ENCODE results near the gene CDYL2.

The CDYL2 gene

GRCh38 chr16:80683646-80684045, 120.8 kb downstream of the CDYL2 start:
- Histone ChIP-seq H3K9me3 (ENCODE audit: insufficient read depth, low read depth, low read length) (no peaks in the 10 kb centered on the region), H3K9ac (ENCODE audit: low read depth, low read length) (no peak overlapping the region), H3K27ac (ENCODE audit: low read length) (no peak overlapping the region), H3K4me3 (ENCODE audit: low read length) (no peak overlapping the region), H3K27me3 (ENCODE audit: insufficient read depth, low read length) (no peaks in the 10 kb centered on the region), H3K4me1 (ENCODE audit: insufficient read depth, low read length) (no peaks in the 10 kb centered on the region), H3K36me3 (ENCODE audit: insufficient read depth, low read depth, low read length) (no peaks in the 10 kb centered on the region)

- H3K36me3 ChIP-seq (ENCODE audit: insufficient read depth, low read depth, low read length) = no peaks in the 10 kb centered on the region
- H3K9ac ChIP-seq (ENCODE audit: low read depth, low read length) = no peak overlapping the region
- no peak overlapping the region for H3K4me3 ChIP-seq (ENCODE audit: low read length)
Observed at GRCh38 chr16:80682421-80683070, 121.9 kb downstream of the CDYL2 start.

DNA sequence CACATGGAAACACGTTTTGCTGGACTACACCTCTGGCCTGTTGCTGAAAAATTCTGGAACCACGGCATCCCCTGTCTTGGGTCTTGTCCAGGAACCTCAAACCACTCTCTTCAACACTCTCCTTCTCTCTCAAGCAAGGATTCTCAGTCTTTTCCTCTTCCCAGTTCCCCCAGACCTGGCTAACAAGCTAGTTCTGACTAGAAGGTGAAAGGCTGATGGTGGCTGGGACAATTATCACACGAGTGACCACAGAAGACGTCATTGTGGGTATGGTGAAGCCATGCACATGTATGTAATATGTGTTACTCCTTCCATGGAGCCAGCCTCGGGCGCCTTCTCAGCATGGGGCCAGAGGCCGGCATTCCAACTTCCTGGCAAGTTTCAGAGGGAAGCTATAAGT, 123.0 kb downstream of the CDYL2 start:
- Histone ChIP-seq H3K36me3 (ENCODE audit: insufficient read depth, low read depth, low read length) (no peaks in the 10 kb centered on the region), H3K9ac (ENCODE audit: low read depth, low read length) (no peak overlapping the region), H3K9me3 (ENCODE audit: insufficient read depth, low read depth, low read length) (no peaks in the 10 kb centered on the region), H3K4me3 (ENCODE audit: low read length) (no peak overlapping the region), H3K27me3 (ENCODE audit: insufficient read depth, low read length) (no peaks in the 10 kb centered on the region), H3K4me1 (ENCODE audit: insufficient read depth, low read length) (no peaks in the 10 kb centered on the region), H3K27ac (ENCODE audit: low read length) (no peak overlapping the region)

More at GRCh38 chr16:80682421-80683070, 121.9 kb downstream of the CDYL2 start:
- no peaks in the 10 kb centered on the region for H3K4me1 ChIP-seq (ENCODE audit: insufficient read depth, low read length)
- no peak overlapping the region for H3K27ac ChIP-seq (ENCODE audit: low read length)
- no peaks in the 10 kb centered on the region for H3K27me3 ChIP-seq (ENCODE audit: insufficient read depth, low read length)
- no peaks in the 10 kb centered on the region for H3K9me3 ChIP-seq (ENCODE audit: insufficient read depth, low read depth, low read length)

DNA sequence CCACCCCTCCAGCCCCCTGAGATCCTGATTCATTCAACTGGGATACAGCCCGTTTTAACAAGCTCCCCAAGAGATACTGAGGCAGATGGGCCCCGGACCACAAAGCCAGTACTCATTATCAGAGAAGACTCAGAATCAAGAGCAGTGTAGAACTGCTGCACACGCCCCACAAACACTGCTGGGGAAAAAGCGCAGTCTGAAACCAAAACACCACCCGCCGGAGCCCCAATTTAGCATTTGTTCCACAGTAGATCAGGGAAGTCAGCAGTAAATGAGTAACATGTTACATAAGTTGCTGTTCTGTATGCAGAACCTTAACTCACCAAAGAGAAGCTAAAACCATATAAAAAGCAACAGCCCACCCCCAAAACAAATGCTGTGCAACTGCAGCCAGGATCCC, 123.6 kb downstream of the CDYL2 start:
- Histone ChIP-seq H3K4me3 (ENCODE audit: low read length) (no peak overlapping the region), H3K27me3 (ENCODE audit: insufficient read depth, low read length) (no peaks in the 10 kb centered on the region), H3K36me3 (ENCODE audit: insufficient read depth, low read depth, low read length) (no peaks in the 10 kb centered on the region), H3K9ac (ENCODE audit: low read depth, low read length) (no peak overlapping the region), H3K9me3 (ENCODE audit: insufficient read depth, low read depth, low read length) (no peaks in the 10 kb centered on the region), H3K27ac (ENCODE audit: low read length) (no peak overlapping the region), H3K4me1 (ENCODE audit: insufficient read depth, low read length) (no peaks in the 10 kb centered on the region)

DNA sequence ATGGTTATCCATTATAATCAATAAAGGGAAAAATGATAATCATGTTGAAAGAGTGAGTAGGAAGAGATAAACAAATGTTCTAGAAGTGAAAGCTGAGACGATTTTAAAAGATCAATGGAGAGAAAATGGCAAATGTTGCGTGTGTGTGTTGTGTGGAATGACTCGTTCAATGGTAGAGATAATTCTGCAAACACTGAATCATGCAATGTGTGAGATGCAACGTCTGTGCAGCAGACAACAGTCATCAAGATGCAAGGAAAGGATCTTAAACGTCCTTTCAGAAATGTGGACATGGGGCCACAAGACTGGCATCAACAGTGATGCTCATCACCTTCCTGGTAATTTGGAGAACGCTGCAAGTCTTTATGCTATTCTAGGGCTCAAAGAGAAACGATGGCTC, 124.4 kb downstream of the CDYL2 start:
- Histone ChIP-seq H3K4me1 (ENCODE audit: insufficient read depth, low read length) (no peaks in the 10 kb centered on the region), H3K27me3 (ENCODE audit: insufficient read depth, low read length) (no peaks in the 10 kb centered on the region), H3K9ac (ENCODE audit: low read depth, low read length) (no peak overlapping the region), H3K9me3 (ENCODE audit: insufficient read depth, low read depth, low read length) (no peaks in the 10 kb centered on the region; the same call in 1 of the 2 replicates), H3K27ac (ENCODE audit: low read length) (no peak overlapping the region), H3K4me3 (ENCODE audit: low read length) (no peak overlapping the region), H3K36me3 (ENCODE audit: insufficient read depth, low read depth, low read length) (no peaks in the 10 kb centered on the region)

DNA sequence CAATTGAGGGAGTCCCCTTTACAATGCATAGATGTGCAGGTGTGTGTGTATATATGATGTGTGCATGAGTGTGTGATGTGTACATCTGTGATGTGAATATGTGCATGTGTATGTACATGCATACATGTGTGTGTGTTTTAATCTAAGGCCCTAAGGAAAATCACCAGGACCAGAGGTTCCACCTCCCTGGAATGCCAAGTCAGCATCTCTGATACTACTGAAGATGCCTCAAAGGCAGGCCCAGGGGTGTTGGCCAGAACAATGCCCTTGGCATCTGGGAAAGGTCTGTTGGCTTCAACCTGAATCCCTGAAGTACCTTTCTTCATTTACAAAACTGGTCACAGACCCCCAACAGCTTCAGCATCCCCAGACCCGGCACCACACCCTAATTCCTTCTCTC, 129.5 kb downstream of the CDYL2 start:
- H3K4me3 ChIP-seq (ENCODE audit: low read length) = no peak overlapping the region
- no peaks in the 10 kb centered on the region for H3K36me3 ChIP-seq (ENCODE audit: insufficient read depth, low read depth, low read length)
- no peaks in the 10 kb centered on the region for H3K27me3 ChIP-seq (ENCODE audit: insufficient read depth, low read length)
- no peaks in the 10 kb centered on the region; the same call in 1 of the 2 replicates for H3K9me3 ChIP-seq (ENCODE audit: insufficient read depth, low read depth, low read length)
- H3K27ac ChIP-seq (ENCODE audit: low read length) = no peak overlapping the region
- peaks cover 6% of the 10 kb centered on the region; the same call in 1 of the 2 replicates for H3K4me1 ChIP-seq (ENCODE audit: insufficient read depth, low read length)
- no peak overlapping the region for H3K9ac ChIP-seq (ENCODE audit: low read depth, low read length)

DNA sequence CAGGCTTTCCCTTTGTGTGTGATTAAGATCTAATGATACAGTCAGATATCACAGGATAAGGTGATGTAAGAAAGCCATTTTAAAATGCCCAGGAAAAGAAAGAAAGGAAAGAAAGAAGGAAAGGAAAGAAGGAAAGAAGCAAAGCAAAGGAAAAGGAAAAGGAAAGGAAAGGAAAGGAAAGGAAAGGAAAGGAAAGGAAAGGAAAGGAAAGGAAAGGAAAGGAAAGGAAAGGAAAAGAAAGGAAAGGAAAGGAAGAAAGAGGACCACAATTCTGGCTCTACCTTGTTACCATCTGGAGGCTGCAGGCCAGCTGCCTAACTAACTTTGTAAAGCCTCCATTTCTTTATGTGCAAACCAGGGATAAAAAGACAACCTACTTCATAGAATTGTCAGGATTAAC, 132.0 kb downstream of the CDYL2 start:
- Histone ChIP-seq H3K9ac (ENCODE audit: low read depth, low read length) (no peak overlapping the region), H3K36me3 (ENCODE audit: insufficient read depth, low read depth, low read length) (no peaks in the 10 kb centered on the region), H3K4me1 (ENCODE audit: insufficient read depth, low read length) (peaks cover 6% of the 10 kb centered on the region; the same call in 1 of the 2 replicates), H3K27me3 (ENCODE audit: insufficient read depth, low read length) (no peaks in the 10 kb centered on the region), H3K27ac (ENCODE audit: low read length) (no peak overlapping the region), H3K9me3 (ENCODE audit: insufficient read depth, low read depth, low read length) (no peaks in the 10 kb centered on the region; the same call in 1 of the 2 replicates), H3K4me3 (ENCODE audit: low read length) (no peak overlapping the region)

DNA sequence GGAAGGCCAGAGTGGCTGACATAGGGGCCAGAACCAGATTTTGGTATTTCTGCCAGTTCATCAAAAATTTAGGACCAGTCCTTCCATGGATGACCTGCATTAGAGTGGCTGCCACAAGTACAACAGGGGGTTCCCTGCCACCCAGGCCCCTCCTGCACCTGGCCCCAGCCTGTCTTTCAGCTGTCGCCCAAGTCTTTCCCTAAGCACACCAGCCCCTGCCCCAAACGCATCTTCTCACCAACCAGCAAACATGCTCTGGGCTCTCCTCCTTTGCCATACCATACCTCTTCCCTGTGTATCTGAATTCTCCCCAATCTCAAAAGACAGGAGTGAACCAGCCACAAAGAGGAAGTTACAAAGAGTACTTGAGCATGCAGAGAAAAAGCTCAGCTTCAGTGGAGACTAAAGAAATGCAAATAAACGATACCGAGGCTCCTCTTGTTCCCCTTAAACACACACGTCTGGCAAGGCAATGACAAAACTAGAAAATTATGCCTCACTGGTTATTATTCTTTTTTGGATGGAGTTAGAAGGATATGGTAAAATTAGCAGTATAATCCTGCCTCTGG, 133.0 kb downstream of the CDYL2 start:
- no peaks in the 10 kb centered on the region for H3K36me3 ChIP-seq (ENCODE audit: insufficient read depth, low read depth, low read length)
- H3K9ac ChIP-seq (ENCODE audit: low read depth, low read length) = no peak overlapping the region
- no peak overlapping the region for H3K27ac ChIP-seq (ENCODE audit: low read length)
- H3K4me3 ChIP-seq (ENCODE audit: low read length) = no peak overlapping the region
- no peaks in the 10 kb centered on the region for H3K27me3 ChIP-seq (ENCODE audit: insufficient read depth, low read length)
- H3K4me1 ChIP-seq (ENCODE audit: insufficient read depth, low read length) = peaks cover 11% of the 10 kb centered on the region
- H3K9me3 ChIP-seq (ENCODE audit: insufficient read depth, low read depth, low read length) = no peaks in the 10 kb centered on the region; the same call in 1 of the 2 replicates

GRCh38 chr16:80670170-80670865, 134.1 kb downstream of the CDYL2 start:
- H3K9me3 ChIP-seq (ENCODE audit: insufficient read depth, low read depth, low read length) = no peaks in the 10 kb centered on the region
- no peak overlapping the region for H3K27ac ChIP-seq (ENCODE audit: low read length)
- H3K9ac ChIP-seq (ENCODE audit: low read depth, low read length) = no peak overlapping the region
- H3K4me1 ChIP-seq (ENCODE audit: insufficient read depth, low read length) = peaks cover 11% of the 10 kb centered on the region
- H3K4me3 ChIP-seq (ENCODE audit: low read length) = no peak overlapping the region
- no peaks in the 10 kb centered on the region for H3K36me3 ChIP-seq (ENCODE audit: insufficient read depth, low read depth, low read length)
- peaks cover 7% of the 10 kb centered on the region; the same call in 1 of the 2 replicates for H3K27me3 ChIP-seq (ENCODE audit: insufficient read depth, low read length)

DNA sequence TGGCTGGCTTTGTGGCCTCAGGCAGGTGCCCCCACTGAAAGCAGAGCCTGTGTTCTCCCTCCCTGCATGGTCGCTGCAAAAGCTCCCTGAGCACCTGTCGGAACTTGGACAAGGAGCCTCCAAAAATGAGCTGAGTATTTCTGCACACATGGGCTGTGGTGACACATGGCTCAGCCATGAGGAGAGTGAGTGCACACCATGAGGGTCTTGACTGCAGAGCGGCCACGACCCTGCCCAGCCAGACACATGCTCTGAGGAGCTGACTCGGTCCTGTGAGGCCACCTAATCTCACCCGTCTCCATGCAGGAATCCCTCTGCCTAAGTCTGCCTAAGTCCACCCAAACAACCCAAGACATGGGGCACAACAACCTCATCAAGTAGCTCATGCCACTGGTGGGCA, 134.7 kb downstream of the CDYL2 start:
- H3K9ac ChIP-seq (ENCODE audit: low read depth, low read length) = no peak overlapping the region
- no peaks in the 10 kb centered on the region for H3K36me3 ChIP-seq (ENCODE audit: insufficient read depth, low read depth, low read length)
- peaks cover 7% of the 10 kb centered on the region; the same call in 1 of the 2 replicates for H3K27me3 ChIP-seq (ENCODE audit: insufficient read depth, low read length)
- H3K4me3 ChIP-seq (ENCODE audit: low read length) = no peak overlapping the region
- H3K4me1 ChIP-seq (ENCODE audit: insufficient read depth, low read length) = peaks cover 11% of the 10 kb centered on the region
- H3K9me3 ChIP-seq (ENCODE audit: insufficient read depth, low read depth, low read length) = no peaks in the 10 kb centered on the region
- H3K27ac ChIP-seq (ENCODE audit: low read length) = no peak overlapping the region

DNA sequence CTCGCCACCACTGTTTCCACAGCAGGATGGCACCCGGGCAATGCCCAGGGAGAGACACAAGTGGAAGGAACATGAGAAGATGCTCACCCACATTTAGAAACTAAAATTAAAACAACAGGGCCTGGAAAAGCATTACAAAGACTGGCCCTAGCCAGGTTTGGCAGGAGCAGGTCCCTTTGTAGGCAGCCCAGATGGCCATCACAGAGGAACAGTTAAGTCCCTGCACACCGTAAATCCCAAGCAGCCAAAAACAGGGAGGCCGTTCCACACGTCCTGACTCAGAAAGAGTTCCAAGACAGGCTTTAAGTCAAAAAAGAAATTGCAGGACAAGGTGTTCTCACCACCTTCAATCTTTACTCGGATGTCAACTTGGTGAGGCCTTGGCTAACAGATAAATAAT, 136.5 kb downstream of the CDYL2 start:
- no peak overlapping the region for H3K27ac ChIP-seq (ENCODE audit: low read length)
- H3K27me3 ChIP-seq (ENCODE audit: insufficient read depth, low read length) = peaks cover 7% of the 10 kb centered on the region; the same call in 1 of the 2 replicates
- H3K4me1 ChIP-seq (ENCODE audit: insufficient read depth, low read length) = peaks cover 11% of the 10 kb centered on the region
- no peak overlapping the region for H3K9ac ChIP-seq (ENCODE audit: low read depth, low read length)
- H3K36me3 ChIP-seq (ENCODE audit: insufficient read depth, low read depth, low read length) = no peaks in the 10 kb centered on the region
- no peak overlapping the region for H3K4me3 ChIP-seq (ENCODE audit: low read length)
- no peaks in the 10 kb centered on the region for H3K9me3 ChIP-seq (ENCODE audit: insufficient read depth, low read depth, low read length)

DNA sequence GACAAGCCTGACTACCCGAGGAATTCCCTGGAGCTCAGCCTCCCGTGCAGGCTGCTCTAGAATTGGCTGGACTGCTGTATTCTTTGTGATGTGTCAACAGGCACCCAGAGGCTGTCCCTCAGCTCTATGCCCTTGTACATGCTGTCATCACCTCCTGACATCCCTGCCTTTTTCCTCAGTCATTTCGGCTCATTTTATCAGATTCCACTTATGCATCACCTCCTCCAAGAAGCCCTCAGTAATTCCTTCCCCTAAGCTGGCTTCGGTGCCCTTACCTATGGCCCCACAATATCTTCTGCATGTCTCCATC, 137.2 kb downstream of the CDYL2 start:
- H3K36me3 ChIP-seq (ENCODE audit: insufficient read depth, low read depth, low read length) = no peaks in the 10 kb centered on the region
- no peaks in the 10 kb centered on the region for H3K9me3 ChIP-seq (ENCODE audit: insufficient read depth, low read depth, low read length)

More for the DNA sequence above, 137.2 kb downstream of the CDYL2 start:
- no peak overlapping the region for H3K4me3 ChIP-seq (ENCODE audit: low read length)
- H3K27ac ChIP-seq (ENCODE audit: low read length) = no peak overlapping the region
- peaks cover 11% of the 10 kb centered on the region for H3K4me1 ChIP-seq (ENCODE audit: insufficient read depth, low read length)
- peaks cover 7% of the 10 kb centered on the region; the same call in 1 of the 2 replicates for H3K27me3 ChIP-seq (ENCODE audit: insufficient read depth, low read length)
- no peak overlapping the region for H3K9ac ChIP-seq (ENCODE audit: low read depth, low read length)

All from iPS-20b (cell line).